Subcutaneous adipose tissue (tissue), 4 donors: ENCODE results near the gene SKIC8. TPM values are rescaled to one million over a fixed set of nuclear protein-coding genes. Genes with fewer than 3 reads are reported as not detected.

ENCODE experiments used
- CTCF ChIP-seq: fragments of 450-650 bp; IDR thresholded peaks from one replicate; pipeline ENCODE4 v1.5.1; 2016; ENCODE audit warnings: low read depth, mild to moderate bottlenecking, control low read depth, antibody characterized with exemption, moderate library complexity
- total RNA-seq, 4 donors: library from RNA; depleted of rRNA; stranded (reverse); fragments of >200 nt; gene quantifications; one replicate each; pipeline ENCODE4 v1.1.0, GENCODE V29; 2016

Gene SKIC8
- total RNA-seq, 4 donors from 2014 or later, result 50.0 to 70.8 (median 64.3) TPM

- no peak for TF ChIP-seq CTCF
Observed at GRCh38 chr15:78266806-78267205, 32.6 kb downstream of the SKIC8 start.

- TF ChIP-seq CTCF, result no peak
Observed at GRCh38 chr15:78266229-78266628, 33.2 kb downstream of the SKIC8 start.

- TF ChIP-seq CTCF, result no peak
Observed at GRCh38 chr15:78265752-78266224, 33.6 kb downstream of the SKIC8 start.

- no peak for TF ChIP-seq CTCF
Observed at GRCh38 chr15:78265137-78265460, 34.3 kb downstream of the SKIC8 start.

- no peak for TF ChIP-seq CTCF
Observed at GRCh38 chr15:78264304-78265136, 34.9 kb downstream of the SKIC8 start, which contains the start of gene DNAJA4. TSS of gene DNAJA4 (plus strand) at chr15:78264562. CDS start at chr15:78264764, 202 bp downstream.

- TF ChIP-seq CTCF, result no peak
Observed at GRCh38 chr15:78263907-78264303, 35.5 kb downstream of the SKIC8 start.

- no peak for TF ChIP-seq CTCF
Observed at GRCh38 chr15:78263351-78263781, 36.0 kb downstream of the SKIC8 start.
